ENCODE data around the gene TEX48.

The TEX48 gene

DNA sequence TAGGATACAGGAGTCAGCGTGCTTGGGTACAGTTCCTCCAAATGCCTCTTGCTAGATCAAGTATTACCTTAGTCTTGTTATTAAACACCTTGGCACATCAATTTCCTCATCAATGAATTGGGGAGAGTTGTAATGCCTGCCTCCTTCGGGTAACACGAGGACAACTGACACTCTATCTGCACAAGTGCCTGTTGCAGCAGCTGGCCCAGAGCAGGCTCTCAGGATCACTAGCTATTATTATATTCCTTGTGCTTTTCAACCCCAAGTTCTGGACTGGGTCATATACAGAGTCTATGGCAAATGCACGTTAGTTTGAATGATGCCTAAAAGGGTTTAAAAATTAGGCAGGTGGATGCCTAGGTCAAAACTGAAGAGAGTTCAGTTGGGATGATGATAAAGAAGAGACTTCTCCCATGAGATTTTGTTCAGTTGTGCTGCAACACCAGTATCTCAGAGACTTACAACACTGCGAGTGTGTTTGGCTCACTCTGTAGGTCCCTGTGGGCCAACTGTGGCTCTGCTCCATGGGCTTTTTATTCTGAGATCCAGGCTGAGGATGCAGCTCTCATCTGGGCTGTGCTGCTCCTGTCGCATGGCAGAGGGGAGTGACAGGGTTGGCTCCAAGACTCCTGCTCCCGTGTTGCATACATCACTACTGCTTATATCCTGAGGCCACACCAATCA lies 41.1 kb upstream of the TEX48 start:
- H3K27ac Mint-ChIP-seq = no peak overlapping the region
- peaks cover 5% of the 10 kb centered on the region for H3K9me3 Mint-ChIP-seq
- DNase-seq = no peak
- TF ChIP-seq, protein P1, sequence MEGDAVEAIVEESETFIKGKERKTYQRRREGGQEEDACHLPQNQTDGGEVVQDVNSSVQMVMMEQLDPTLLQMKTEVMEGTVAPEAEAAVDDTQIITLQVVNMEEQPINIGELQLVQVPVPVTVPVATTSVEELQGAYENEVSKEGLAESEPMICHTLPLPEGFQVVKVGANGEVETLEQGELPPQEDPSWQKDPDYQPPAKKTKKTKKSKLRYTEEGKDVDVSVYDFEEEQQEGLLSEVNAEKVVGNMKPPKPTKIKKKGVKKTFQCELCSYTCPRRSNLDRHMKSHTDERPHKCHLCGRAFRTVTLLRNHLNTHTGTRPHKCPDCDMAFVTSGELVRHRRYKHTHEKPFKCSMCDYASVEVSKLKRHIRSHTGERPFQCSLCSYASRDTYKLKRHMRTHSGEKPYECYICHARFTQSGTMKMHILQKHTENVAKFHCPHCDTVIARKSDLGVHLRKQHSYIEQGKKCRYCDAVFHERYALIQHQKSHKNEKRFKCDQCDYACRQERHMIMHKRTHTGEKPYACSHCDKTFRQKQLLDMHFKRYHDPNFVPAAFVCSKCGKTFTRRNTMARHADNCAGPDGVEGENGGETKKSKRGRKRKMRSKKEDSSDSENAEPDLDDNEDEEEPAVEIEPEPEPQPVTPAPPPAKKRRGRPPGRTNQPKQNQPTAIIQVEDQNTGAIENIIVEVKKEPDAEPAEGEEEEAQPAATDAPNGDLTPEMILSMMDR (IDR thresholded peaks at IDR 0.05) = no peak
- no peaks in the 10 kb centered on the region for H3K36me3 Mint-ChIP-seq (ENCODE audit: low read depth)
- peaks cover 44% of the 10 kb centered on the region for H3K27me3 Mint-ChIP-seq (ENCODE audit: low read depth, poor library complexity)
- H3K4me1 Mint-ChIP-seq = peaks cover 4% of the 10 kb centered on the region
- no peak overlapping the region for H3K4me3 Mint-ChIP-seq

DNA sequence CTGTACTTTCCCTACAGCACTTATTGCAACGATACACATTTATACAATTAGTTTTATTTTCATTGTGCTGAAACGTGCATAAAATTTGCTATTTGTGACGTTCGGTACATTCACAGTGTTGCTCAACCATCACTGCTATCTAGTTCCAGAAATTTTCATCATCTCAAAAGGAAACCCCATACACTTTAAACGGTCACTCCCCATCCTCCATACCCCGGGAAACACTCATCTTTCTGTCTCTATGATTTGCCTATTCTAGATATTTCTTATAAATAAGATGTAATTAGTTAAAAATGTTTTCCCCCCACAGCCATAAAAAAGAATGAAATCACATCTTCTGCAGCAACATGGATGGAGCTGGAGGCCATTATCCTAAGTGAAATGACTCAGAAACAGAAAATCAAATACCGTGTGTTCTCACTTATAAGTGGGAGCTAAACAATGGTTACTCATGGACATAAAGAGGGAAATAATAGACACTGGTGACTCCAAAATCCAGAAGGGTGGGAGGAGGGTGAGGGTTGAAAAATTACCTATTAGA lies 40.2 kb upstream of the TEX48 start:
- H3K4me3 Mint-ChIP-seq = no peak overlapping the region
- DNase-seq = no peak
- peaks cover 14% of the 10 kb centered on the region for H3K9me3 Mint-ChIP-seq
- H3K27ac Mint-ChIP-seq = no peak overlapping the region
- no peaks in the 10 kb centered on the region for H3K36me3 Mint-ChIP-seq (ENCODE audit: low read depth)
- H3K4me1 Mint-ChIP-seq = peaks cover 4% of the 10 kb centered on the region
- TF ChIP-seq, protein P1 (IDR thresholded peaks at IDR 0.05) = no peak
- peaks cover 48% of the 10 kb centered on the region for H3K27me3 Mint-ChIP-seq (ENCODE audit: low read depth, poor library complexity)

DNA sequence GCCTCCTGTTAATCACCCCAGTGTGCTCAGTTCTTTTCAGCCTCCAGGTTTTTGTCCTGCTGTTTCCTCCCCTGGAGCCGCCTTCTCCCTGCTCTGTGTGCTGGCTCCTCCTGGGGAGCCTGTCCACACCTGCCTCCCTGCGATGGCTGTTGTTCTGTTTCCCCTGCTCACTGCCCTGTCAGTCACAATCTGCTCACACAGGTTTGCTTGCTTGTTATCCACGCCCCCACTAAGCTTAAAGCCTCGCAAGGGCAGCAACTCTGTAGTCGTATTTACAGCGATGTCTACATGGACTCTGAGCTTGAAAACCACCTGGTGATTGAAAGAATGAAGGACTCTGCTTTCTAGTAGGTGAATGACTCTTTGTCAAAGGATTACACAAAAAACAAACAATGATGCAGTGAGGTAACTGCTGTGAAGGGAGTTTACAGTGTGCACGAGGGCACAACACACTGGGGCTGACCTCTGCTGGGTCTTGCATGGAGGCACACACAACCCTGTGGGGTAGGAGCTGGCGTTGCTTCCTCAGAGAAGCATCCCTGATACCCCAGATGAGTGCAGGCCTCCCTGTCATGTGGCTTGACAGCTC lies 39.6 kb upstream of the TEX48 start:
- H3K4me3 Mint-ChIP-seq = no peak overlapping the region
- peaks cover 15% of the 10 kb centered on the region for H3K9me3 Mint-ChIP-seq
- no peak for DNase-seq
- no peak overlapping the region for H3K27ac Mint-ChIP-seq
- peaks cover 4% of the 10 kb centered on the region for H3K4me1 Mint-ChIP-seq
- H3K36me3 Mint-ChIP-seq (ENCODE audit: low read depth) = no peaks in the 10 kb centered on the region
- H3K27me3 Mint-ChIP-seq (ENCODE audit: low read depth, poor library complexity) = peaks cover 50% of the 10 kb centered on the region
- TF ChIP-seq, protein P1 (IDR thresholded peaks at IDR 0.05) = no peak

DNA sequence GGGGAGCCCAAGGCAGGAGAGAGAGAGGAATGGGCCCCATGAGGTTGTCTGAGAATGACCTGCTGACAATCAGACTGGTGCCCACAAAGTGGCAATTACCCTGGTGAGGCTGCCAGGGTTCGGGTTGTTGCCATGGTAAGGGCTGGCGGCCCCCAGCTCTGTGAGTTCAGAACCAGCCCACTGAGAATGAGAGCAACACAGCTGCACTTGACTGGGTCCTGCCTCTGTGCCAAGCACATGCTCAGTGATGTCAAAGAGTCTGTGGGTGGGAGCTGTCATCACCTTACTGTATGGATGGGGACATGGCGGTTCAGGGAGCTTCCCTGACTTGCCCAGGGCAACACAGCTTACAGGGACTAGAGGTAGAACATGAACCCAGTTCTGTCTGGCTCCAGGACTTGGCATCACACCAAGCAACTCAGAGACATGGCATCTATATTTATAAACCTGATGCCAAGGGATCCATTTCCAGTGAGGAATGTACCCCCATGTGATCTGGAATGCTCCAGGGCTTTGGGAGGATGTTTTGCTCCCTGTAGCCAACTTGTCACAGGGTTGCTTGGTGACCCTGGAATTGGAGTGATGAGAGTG lies 38.2 kb upstream of the TEX48 start:
- no peak for DNase-seq
- Mint-ChIP-seq H3K27me3 (ENCODE audit: low read depth, poor library complexity) (peaks cover 50% of the 10 kb centered on the region), H3K4me1 (peaks cover 4% of the 10 kb centered on the region), H3K27ac (no peak overlapping the region), H3K36me3 (ENCODE audit: low read depth) (no peaks in the 10 kb centered on the region), H3K9me3 (peaks cover 23% of the 10 kb centered on the region), H3K4me3 (no peak overlapping the region)
- TF ChIP-seq, protein P1 (IDR thresholded peaks at IDR 0.05) = no peak

DNA sequence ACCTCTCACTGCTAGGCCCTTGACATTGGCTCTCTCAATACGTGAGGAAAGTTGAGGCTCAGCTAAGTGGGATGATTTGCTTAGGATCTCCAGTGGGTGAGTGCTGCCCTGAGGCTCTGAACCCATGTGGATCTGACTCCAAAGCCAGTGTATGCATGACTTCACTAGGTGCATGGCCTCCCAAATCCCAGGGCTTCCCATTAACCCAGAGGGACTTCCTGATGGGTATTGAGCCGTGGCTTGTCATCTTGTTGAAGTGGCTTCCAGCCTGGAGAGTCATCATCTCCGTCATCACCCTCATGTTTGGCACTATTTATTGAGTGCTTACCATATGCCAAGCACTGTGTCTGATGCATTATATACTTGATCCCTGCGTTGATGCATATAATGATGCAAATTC lies 37.3 kb upstream of the TEX48 start:
- TF ChIP-seq, protein P1 (IDR thresholded peaks at IDR 0.05) = no peak
- Mint-ChIP-seq H3K27ac (no peak overlapping the region), H3K27me3 (ENCODE audit: low read depth, poor library complexity) (peaks cover 46% of the 10 kb centered on the region), H3K4me3 (no peak overlapping the region), H3K4me1 (peaks cover 4% of the 10 kb centered on the region), H3K36me3 (ENCODE audit: low read depth) (no peaks in the 10 kb centered on the region), H3K9me3 (peaks cover 23% of the 10 kb centered on the region)
- no peak for DNase-seq

Data from nephron progenitor cell (in vitro differentiated cells).